PC-9 (cell line): ENCODE measurements around the gene LTC4S. TPM values are rescaled to one million over a fixed set of nuclear protein-coding genes. Genes with fewer than 3 reads are reported as not detected.

Experiments used
- BruUV-seq: library from RNA; stranded (reverse); fragments of 400-500 nt; replicated peaks from 2 replicates; lab custom pipeline; 2021; lab: Mats Ljungman, UMichigan
- CTCF ChIA-PET: fragments of 300-600 bp; sonication (Branson Sonifier 250); formaldehyde crosslinking; loops from one replicate; lab custom pipeline; 2022; ENCODE audit warnings: antibody characterized with exemption; lab: Charles Lee
- POLR2A ChIA-PET: fragments of 300-600 bp; sonication (Branson Sonifier 250); formaldehyde crosslinking; loops from one replicate; lab custom pipeline; 2022; ENCODE audit warnings: antibody characterized with exemption; ENCODE audit not compliant: unreplicated experiment; lab: Charles Lee
- DNase-seq, 2 experiments: peaks; one replicate each; pipeline versions ENCODE4 v3.0.0 to v3.0.0-alpha.2; 2015 to 2022; ENCODE audit warnings: mixed read lengths in 1 of 2
- H2AFZ ChIP-seq: fragments of 200-600 bp; sonication (generic); 2 replicates; pipeline ENCODE4 v1.8.1; 2017; ENCODE audit warnings: antibody characterized with exemption
- H3F3A ChIP-seq: fragments of 200-600 bp; sonication (generic); 2 replicates; pipeline ENCODE4 v1.8.1; 2017; ENCODE audit warnings: antibody characterized with exemption, mild to moderate bottlenecking, low read depth; ENCODE audit not compliant: insufficient read depth
- H3K27ac ChIP-seq: fragments of 200-600 bp; sonication (generic); 2 replicates; pipeline ENCODE4 v1.6.1; 2016; ENCODE audit warnings: mixed run types
- H3K27me3 ChIP-seq: fragments of 200-600 bp; sonication (generic); 2 replicates; pipeline ENCODE4 v1.6.1; 2016; ENCODE audit warnings: low read depth, mixed run types; ENCODE audit not compliant: insufficient read depth
- H3K36me3 ChIP-seq: fragments of 200-600 bp; sonication (generic); 2 replicates; pipeline ENCODE4 v1.6.1; 2016; ENCODE audit warnings: low read depth, mixed run types
- H3K4me1 ChIP-seq: fragments of 200-600 bp; sonication (generic); replicated peaks from 2 replicates; pipeline ENCODE4 v1.6.1; 2016; ENCODE audit warnings: mixed run types; ENCODE audit not compliant: insufficient read depth
- H3K4me2 ChIP-seq: fragments of 200-600 bp; sonication (generic); 2 replicates; pipeline ENCODE4 v1.6.1; 2017; ENCODE audit warnings: mixed run types
- H3K4me3 ChIP-seq: fragments of 200-600 bp; sonication (generic); 2 replicates; pipeline ENCODE4 v1.6.1; 2016; ENCODE audit warnings: mixed run types
- H3K79me2 ChIP-seq: fragments of 200-600 bp; sonication (generic); 2 replicates; pipeline ENCODE4 v1.6.1; 2017; ENCODE audit warnings: low read depth, mixed run types
- H3K9me2 ChIP-seq: fragments of 200-600 bp; sonication (generic); 2 replicates; pipeline ENCODE4 v1.8.1; 2017; ENCODE audit warnings: mild to moderate bottlenecking; ENCODE audit not compliant: insufficient read depth
- H3K9me3 ChIP-seq: fragments of 200-600 bp; sonication (generic); 2 replicates; pipeline ENCODE4 v1.8.1; 2016; ENCODE audit warnings: low read depth; ENCODE audit not compliant: insufficient read depth
- H4K20me1 ChIP-seq: fragments of 200-600 bp; sonication (generic); 2 replicates; pipeline ENCODE4 v1.8.1; 2017; ENCODE audit not compliant: insufficient read depth
- CTCF ChIP-seq: fragments of 200-600 bp; sonication (generic); conservative IDR thresholded peaks from 2 replicates; pipeline ENCODE4 v1.6.1; 2017; ENCODE audit warnings: mixed run types, antibody characterized with exemption, mild to moderate bottlenecking, moderate library complexity
- EZH2 ChIP-seq: fragments of 200-600 bp; sonication (generic); IDR thresholded peaks from 2 replicates; pipeline ENCODE4 v1.8.0; 2017; ENCODE audit warnings: antibody characterized with exemption, low read depth
- intact Hi-C: fragments of 100-400 bp; cut with micrococcal nuclease; formaldehyde crosslinking; loops from one replicate; pipeline ENCODE4 v1.10.0; 2022; ENCODE audit not compliant: unreplicated experiment
- total RNA-seq: library from RNA; stranded (reverse); gene quantifications from 2 replicates; pipeline ENCODE4 v1.2.3, GENCODE V29; 2021

LTC4S gene
- total RNA-seq, 1 experiment from 2014 or later = 9.7 TPM

GRCh38 chr5:179755022-179755421 is 38.8 kb upstream of the LTC4S start:
- POLR2A ChIA-PET = interaction anchor here (0.6 kb wide), 1 partner anchor 18 kb away, joined by 4 read pairs; no protein-coding TSS in a partner anchor
- CTCF ChIA-PET = interaction anchor here (1.0 kb wide), 1 partner anchor 23 kb away, joined by 4 read pairs; the partner anchor contains the start of gene MAML1

GRCh38 chr5:179758955-179759354 is 34.8 kb upstream of the LTC4S start:
- no peaks in the 10 kb centered on the region for H3K9me3 ChIP-seq
- intact Hi-C loops = no loop called here
- POLR2A ChIA-PET = no interaction called here
- no peak overlapping the region for H3K27ac ChIP-seq
- no peaks in the 10 kb centered on the region for H3K27me3 ChIP-seq
- peaks cover 80% of the 10 kb centered on the region for H3K79me2 ChIP-seq
- H3K4me1 ChIP-seq = peaks cover 46% of the 10 kb centered on the region
- no peak overlapping the region for H2AFZ ChIP-seq
- DNase-seq = no peak
- H3K9me2 ChIP-seq = no peaks in the 10 kb centered on the region
- H4K20me1 ChIP-seq = peaks cover 45% of the 10 kb centered on the region
- no peak for TF ChIP-seq CTCF
- BruUV-seq = no TSS peak
- H3K36me3 ChIP-seq = no peaks in the 10 kb centered on the region
- CTCF ChIA-PET = no interaction called here
- peaks cover 20% of the 10 kb centered on the region for H3F3A ChIP-seq
- H3K4me2 ChIP-seq = no peak overlapping the region
- no peak overlapping the region for H3K4me3 ChIP-seq

More at GRCh38 chr5:179755022-179755421, 38.8 kb upstream of the LTC4S start:
- no TSS peak for BruUV-seq
- Histone ChIP-seq H2AFZ (no peak overlapping the region), H3K9me2 (no peaks in the 10 kb centered on the region), H3K36me3 (no peaks in the 10 kb centered on the region), H3K27ac (no peak overlapping the region), H3F3A (no peaks in the 10 kb centered on the region), H3K27me3 (no peaks in the 10 kb centered on the region), H3K79me2 (peaks cover 73% of the 10 kb centered on the region), H3K4me2 (no peak overlapping the region), H3K4me1 (peaks cover 11% of the 10 kb centered on the region), H3K9me3 (no peaks in the 10 kb centered on the region), H4K20me1 (peaks cover 28% of the 10 kb centered on the region), H3K4me3 (no peak overlapping the region)
- no peak for TF ChIP-seq EZH2
- no peak for TF ChIP-seq CTCF
- intact Hi-C loops = no loop called here
- no peak for DNase-seq

- Histone ChIP-seq H4K20me1 (peaks cover 38% of the 10 kb centered on the region), H3K4me3 (no peak overlapping the region), H3K9me3 (no peaks in the 10 kb centered on the region), H3F3A (peaks cover 20% of the 10 kb centered on the region), H3K27me3 (no peaks in the 10 kb centered on the region), H3K4me2 (no peak overlapping the region), H2AFZ (no peak overlapping the region), H3K9me2 (no peaks in the 10 kb centered on the region), H3K27ac (no peak overlapping the region), H3K36me3 (no peaks in the 10 kb centered on the region), H3K4me1 (peaks cover 47% of the 10 kb centered on the region), H3K79me2 (peaks cover 78% of the 10 kb centered on the region)
- BruUV-seq = no TSS peak
- DNase-seq = peak in 1 of 2 experiments; percentile 31
- ChIA-PET POLR2A (no interaction called here), CTCF (no interaction called here)
- TF ChIP-seq EZH2 (no peak), CTCF (no peak)
- intact Hi-C loops = loop anchor here (5.0 kb wide), 2 partner anchors 77 to 147 kb away; partner anchors contain the start of gene TBC1D9B
Measured at GRCh38 chr5:179759581-179760551, 33.9 kb upstream of the LTC4S start.
